ENCODE results near the gene C2orf49. TPM values are rescaled to one million over a fixed set of nuclear protein-coding genes. Genes with fewer than 3 reads are reported as not detected.

C2orf49 gene
- total RNA-seq, 1 donor from 2014 or later, result 10.7 TPM

DNA sequence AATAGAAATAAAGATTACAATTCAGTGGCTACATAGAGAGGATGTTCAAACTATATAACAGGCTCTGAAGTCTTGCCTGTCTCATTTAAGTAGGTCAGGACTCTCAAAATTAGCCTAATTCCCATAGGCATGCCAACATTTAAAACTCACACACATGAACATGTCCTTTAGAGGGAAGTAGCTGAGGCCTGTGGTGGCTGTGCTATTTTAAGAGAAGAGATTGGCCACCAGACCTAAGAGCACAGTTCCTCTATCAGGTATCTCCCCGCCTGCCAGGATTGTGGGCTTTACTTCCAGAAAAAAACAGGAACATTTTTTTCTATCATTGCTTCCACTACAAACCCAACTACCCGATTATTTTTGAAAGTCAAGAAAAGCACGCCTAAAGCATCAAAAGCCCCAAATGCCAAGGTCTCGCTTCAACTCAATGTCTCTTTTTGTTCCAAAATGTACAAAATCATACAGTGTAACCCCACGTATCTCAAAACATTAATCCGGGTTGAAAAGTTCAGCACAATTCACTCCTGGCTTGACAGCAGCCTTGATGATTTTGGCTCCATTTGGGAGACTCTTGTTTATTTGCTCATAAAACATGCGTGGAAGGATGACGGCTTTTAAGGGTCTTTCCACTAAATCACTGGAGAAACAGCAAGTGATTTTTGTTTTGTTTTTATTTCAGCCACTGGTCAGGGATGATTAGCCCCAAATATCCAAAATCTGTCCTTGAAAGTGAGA is 46.3 kb downstream of the C2orf49 start:
- peaks cover 2% of the 10 kb centered on the region for H3K27me3 Mint-ChIP-seq (ENCODE audit: unreplicated experiment)
- no peak overlapping the region for H3K27ac Mint-ChIP-seq (ENCODE audit: unreplicated experiment)
- no peak overlapping the region for H3K4me3 Mint-ChIP-seq (ENCODE audit: unreplicated experiment)
- H3K9me3 Mint-ChIP-seq (ENCODE audit: unreplicated experiment), result no peaks in the 10 kb centered on the region
- H3K36me3 Mint-ChIP-seq (ENCODE audit: unreplicated experiment), result no peaks in the 10 kb centered on the region
- DNase-seq, result no peak
- peaks cover 2% of the 10 kb centered on the region for H3K4me1 Mint-ChIP-seq (ENCODE audit: low read depth, unreplicated experiment)
- TF ChIP-seq, protein P1, sequence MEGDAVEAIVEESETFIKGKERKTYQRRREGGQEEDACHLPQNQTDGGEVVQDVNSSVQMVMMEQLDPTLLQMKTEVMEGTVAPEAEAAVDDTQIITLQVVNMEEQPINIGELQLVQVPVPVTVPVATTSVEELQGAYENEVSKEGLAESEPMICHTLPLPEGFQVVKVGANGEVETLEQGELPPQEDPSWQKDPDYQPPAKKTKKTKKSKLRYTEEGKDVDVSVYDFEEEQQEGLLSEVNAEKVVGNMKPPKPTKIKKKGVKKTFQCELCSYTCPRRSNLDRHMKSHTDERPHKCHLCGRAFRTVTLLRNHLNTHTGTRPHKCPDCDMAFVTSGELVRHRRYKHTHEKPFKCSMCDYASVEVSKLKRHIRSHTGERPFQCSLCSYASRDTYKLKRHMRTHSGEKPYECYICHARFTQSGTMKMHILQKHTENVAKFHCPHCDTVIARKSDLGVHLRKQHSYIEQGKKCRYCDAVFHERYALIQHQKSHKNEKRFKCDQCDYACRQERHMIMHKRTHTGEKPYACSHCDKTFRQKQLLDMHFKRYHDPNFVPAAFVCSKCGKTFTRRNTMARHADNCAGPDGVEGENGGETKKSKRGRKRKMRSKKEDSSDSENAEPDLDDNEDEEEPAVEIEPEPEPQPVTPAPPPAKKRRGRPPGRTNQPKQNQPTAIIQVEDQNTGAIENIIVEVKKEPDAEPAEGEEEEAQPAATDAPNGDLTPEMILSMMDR (IDR thresholded peaks at IDR 0.05; ENCODE audit: partially characterized antibody, unreplicated experiment), result no peak

- TF ChIP-seq, protein P1 (IDR thresholded peaks at IDR 0.05; ENCODE audit: partially characterized antibody, unreplicated experiment), result no peak
- H3K36me3 Mint-ChIP-seq (ENCODE audit: unreplicated experiment), result no peaks in the 10 kb centered on the region
- peaks cover 2% of the 10 kb centered on the region for H3K27me3 Mint-ChIP-seq (ENCODE audit: unreplicated experiment)
- DNase-seq, result no peak
- no peak overlapping the region for H3K27ac Mint-ChIP-seq (ENCODE audit: unreplicated experiment)
- H3K9me3 Mint-ChIP-seq (ENCODE audit: unreplicated experiment), result no peaks in the 10 kb centered on the region
- H3K4me1 Mint-ChIP-seq (ENCODE audit: low read depth, unreplicated experiment), result no peaks in the 10 kb centered on the region
- no peak overlapping the region for H3K4me3 Mint-ChIP-seq (ENCODE audit: unreplicated experiment)
These were observed 46.9 kb downstream of the C2orf49 start for GRCh38 chr2:105384216-105384615.

GRCh38 chr2:105384861-105385260 is 47.5 kb downstream of the C2orf49 start:
- no peak overlapping the region for H3K27ac Mint-ChIP-seq (ENCODE audit: unreplicated experiment)
- H3K36me3 Mint-ChIP-seq (ENCODE audit: unreplicated experiment), result no peaks in the 10 kb centered on the region
- TF ChIP-seq, protein P1 (IDR thresholded peaks at IDR 0.05; ENCODE audit: partially characterized antibody, unreplicated experiment), result no peak
- H3K4me3 Mint-ChIP-seq (ENCODE audit: unreplicated experiment), result no peak overlapping the region
- DNase-seq, result no peak
- no peaks in the 10 kb centered on the region for H3K4me1 Mint-ChIP-seq (ENCODE audit: low read depth, unreplicated experiment)
- peaks cover 1% of the 10 kb centered on the region for H3K9me3 Mint-ChIP-seq (ENCODE audit: unreplicated experiment)
- H3K27me3 Mint-ChIP-seq (ENCODE audit: unreplicated experiment), result no peaks in the 10 kb centered on the region

DNA sequence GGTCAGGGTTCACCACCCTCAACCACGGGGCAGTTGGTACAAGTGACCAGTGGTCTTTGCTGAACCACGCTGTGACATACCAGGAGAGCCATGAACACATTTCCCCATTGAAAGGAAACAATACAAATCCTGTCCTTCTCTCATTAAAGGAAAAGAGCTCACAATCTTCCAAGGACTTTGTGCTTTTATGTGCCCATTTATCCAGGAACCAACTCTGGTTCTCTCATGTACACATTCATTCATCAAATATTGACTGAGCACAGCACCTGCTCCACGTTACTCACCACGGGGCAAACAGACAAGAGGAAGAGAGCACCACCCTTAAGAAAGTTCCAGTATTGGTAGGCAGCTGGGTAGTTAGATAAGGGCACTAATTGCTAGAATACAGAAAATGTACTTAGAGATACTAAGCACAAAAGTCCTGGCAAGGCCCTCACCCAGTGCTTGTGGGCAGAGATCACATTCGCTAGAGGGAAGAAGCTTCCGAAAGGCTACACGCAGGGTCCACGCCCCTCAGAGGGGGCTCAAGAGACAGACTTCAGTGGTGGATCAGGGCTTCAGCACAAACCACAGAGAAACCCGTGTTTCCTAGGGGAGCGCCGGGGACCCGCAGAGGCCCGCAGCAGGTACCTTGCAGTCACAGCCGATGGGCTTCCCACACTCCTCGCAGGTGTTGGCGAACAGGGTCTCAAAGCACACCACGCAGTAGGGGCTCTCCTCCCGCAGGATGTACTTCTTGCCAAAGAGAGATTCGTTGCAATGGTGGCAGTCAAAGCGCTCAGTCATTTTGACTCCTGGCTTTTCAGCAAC is 48.6 kb downstream of the C2orf49 start:
- DNase-seq, result no peak
- TF ChIP-seq, protein P1 (IDR thresholded peaks at IDR 0.05; ENCODE audit: partially characterized antibody, unreplicated experiment), result no peak
- Mint-ChIP-seq H3K4me3 (ENCODE audit: unreplicated experiment) (no peak overlapping the region), H3K27me3 (ENCODE audit: unreplicated experiment) (no peaks in the 10 kb centered on the region), H3K9me3 (ENCODE audit: unreplicated experiment) (peaks cover 1% of the 10 kb centered on the region), H3K4me1 (ENCODE audit: low read depth, unreplicated experiment) (no peaks in the 10 kb centered on the region), H3K36me3 (ENCODE audit: unreplicated experiment) (no peaks in the 10 kb centered on the region), H3K27ac (ENCODE audit: unreplicated experiment) (no peak overlapping the region)

DNA sequence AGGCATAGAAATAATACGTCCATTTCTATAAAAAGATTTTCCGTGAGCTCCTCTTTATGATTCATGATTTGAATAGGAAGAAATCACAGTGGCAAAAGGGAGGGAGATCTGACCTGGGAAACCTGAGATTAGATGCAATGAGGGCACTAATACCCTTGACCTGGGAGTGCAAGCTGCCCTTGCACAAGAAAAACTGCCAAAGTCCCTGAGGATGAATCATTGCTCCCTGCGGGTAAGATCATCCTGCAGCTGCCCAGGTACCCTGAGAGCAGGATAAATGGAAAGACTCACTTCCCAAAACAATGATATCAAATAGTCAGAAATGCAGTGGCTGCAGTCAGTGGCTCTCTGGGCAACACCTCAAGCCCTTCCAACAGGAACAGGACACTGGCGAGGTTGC is 49.9 kb downstream of the C2orf49 start:
- TF ChIP-seq, protein P1 (IDR thresholded peaks at IDR 0.05; ENCODE audit: partially characterized antibody, unreplicated experiment), result no peak
- H3K4me3 Mint-ChIP-seq (ENCODE audit: unreplicated experiment), result no peak overlapping the region
- H3K36me3 Mint-ChIP-seq (ENCODE audit: unreplicated experiment), result no peaks in the 10 kb centered on the region
- H3K4me1 Mint-ChIP-seq (ENCODE audit: low read depth, unreplicated experiment), result no peaks in the 10 kb centered on the region
- no peak overlapping the region for H3K27ac Mint-ChIP-seq (ENCODE audit: unreplicated experiment)
- DNase-seq, result no peak
- H3K27me3 Mint-ChIP-seq (ENCODE audit: unreplicated experiment), result no peaks in the 10 kb centered on the region
- H3K9me3 Mint-ChIP-seq (ENCODE audit: unreplicated experiment), result peaks cover 1% of the 10 kb centered on the region
